Kidney (tissue), 14 donors: ENCODE data around the gene FOXD1. TPM values are rescaled to one million over a fixed set of nuclear protein-coding genes. Genes with fewer than 3 reads are reported as not detected.

ENCODE experiments used
- DNase-seq, 5 donors: peaks; one replicate each; pipeline ENCODE4 v3.0.0-alpha.2; 2013 to 2020
- FAIRE-seq: peaks from 2 replicates; lab custom pipeline; 2012; peaks lifted over from hg19 to GRCh38; lab: Jason Lieb, UNC
- H3K27ac ChIP-seq, 2 donors: one replicate each; pipeline ENCODE4 v1.7.0; 2013; ENCODE audit warnings: low read depth in 2 of 2, low read length in 2 of 2, inconsistent platforms in 1 of 2
- H3K27me3 ChIP-seq: one replicate; pipeline ENCODE4 v1.7.1; 2013; ENCODE audit warnings: low read length, inconsistent platforms; ENCODE audit not compliant: control insufficient read depth, insufficient read depth
- H3K36me3 ChIP-seq, 3 donors: one replicate each; pipeline versions ENCODE4 v1.7.0 to v1.7.1; 2013; ENCODE audit warnings: low read length in 3 of 3, control low read depth in 1 of 3, inconsistent platforms in 1 of 3; ENCODE audit not compliant: insufficient read depth in 3 of 3, control insufficient read depth in 2 of 3
- H3K4me1 ChIP-seq, 3 donors: one replicate each; pipeline versions ENCODE4 v1.7.0 to v1.7.1; 2013; ENCODE audit warnings: low read length in 3 of 3, inconsistent platforms in 1 of 3, low read depth in 1 of 3; ENCODE audit not compliant: control insufficient read depth in 2 of 3, insufficient read depth in 2 of 3
- H3K4me3 ChIP-seq, 3 donors: one replicate each; pipeline versions ENCODE4 v1.7.0 to v1.8.1; 2013; ENCODE audit warnings: low read length in 3 of 3, control low read depth in 1 of 3, inconsistent platforms in 1 of 3
- H3K9ac ChIP-seq, 3 donors: one replicate each; pipeline versions ENCODE4 v1.7.0 to v1.7.1; 2013; ENCODE audit warnings: low read length in 3 of 3, control low read depth in 1 of 3, inconsistent platforms in 1 of 3
- H3K9me3 ChIP-seq, 3 donors: one replicate each; pipeline versions ENCODE4 v1.7.0 to v1.7.1; 2013; ENCODE audit warnings: low read length in 3 of 3, control low read depth in 1 of 3, inconsistent platforms in 1 of 3; ENCODE audit not compliant: control insufficient read depth in 2 of 3, insufficient read depth in 1 of 3
- intact Hi-C: fragments of 100-400 bp; cut with DNase I; formaldehyde crosslinking; loops from one replicate; pipeline ENCODE4 v1.11.1; 2022
- polyA plus RNA-seq: library from polyadenylated mRNA; stranded (reverse); fragments of 350-450 nt; fragmentation: Illumina TruSeq; extraction: RNeasy Lipid Tissue Mini Kit (QIAGEN cat#74804); gene quantifications from one replicate; pipeline ENCODE4 v1.2.3, GENCODE V29; 2014; ENCODE audit warnings: low read depth, low replicate concordance; ENCODE audit not compliant: insufficient read depth
- total RNA-seq: library from RNA; stranded (reverse); fragmentation: NEBNext Ultra II Directional; extraction: Animal tissue kit (Norgen Biotek cat#: 25700); gene quantifications from one replicate; pipeline ENCODE4 v1.2.1, GENCODE V29; 2021
- TF ChIP-seq, protein P1 (sequence below): IDR thresholded peaks from 3 replicates; pipeline ENCODE4 v1.5.1; 2012; ENCODE audit warnings: mild to moderate bottlenecking, moderate library complexity, borderline replicate concordance; ENCODE audit not compliant: insufficient read depth; ENCODE audit errors: extremely low read depth
- donor health status: control.
- donor health status: control.
- donor health status: control.
- donor health status: control.
- donor health status: control.
- donor health status: DM: yes; HTN: yes; CAD: no.
- donor health status: Normal renal cell carcinoma (clear cell type).

FOXD1 gene
- total and polyA plus RNA-seq, 2 donors from 2014 or later: 2.5 to 5.9 TPM

DNA sequence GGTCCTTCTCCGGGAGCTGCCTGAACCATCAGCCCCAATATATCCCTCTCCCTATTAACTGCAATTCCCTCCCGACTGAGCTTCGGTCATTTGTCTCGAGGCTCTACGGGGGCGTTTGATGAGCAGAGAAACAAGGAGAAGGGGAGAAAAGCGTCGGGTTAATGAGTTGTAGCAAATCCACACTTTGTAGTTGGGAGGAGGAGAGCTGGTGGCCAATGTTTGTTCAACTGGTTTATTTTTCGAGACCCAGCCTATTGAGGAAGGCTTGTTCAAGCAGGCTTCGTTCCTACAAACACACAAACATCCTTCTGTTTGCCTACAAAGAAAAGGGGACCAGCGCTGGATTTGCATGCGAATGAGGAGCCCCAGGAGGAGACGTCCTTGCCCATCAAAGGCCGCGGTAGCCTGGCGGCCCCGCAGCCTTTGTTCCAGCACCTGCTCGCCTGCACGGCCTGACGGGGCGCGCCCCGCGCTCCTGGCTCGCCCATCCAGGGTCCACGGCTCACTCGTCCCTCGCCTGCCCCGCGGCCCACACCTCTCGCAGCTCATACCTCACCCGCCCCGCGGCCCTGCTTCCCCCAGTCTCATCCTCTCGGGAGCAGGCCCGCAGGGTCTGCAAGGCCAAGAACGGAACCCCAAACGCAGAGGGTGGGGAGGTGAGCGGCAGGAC, 4.6 kb downstream of the FOXD1 start:
- Histone ChIP-seq H3K4me3 (no peak overlapping the region), H3K27me3 (peaks cover 29% of the 10 kb centered on the region), H3K27ac (no peak overlapping the region), H3K36me3 (no peaks in the 10 kb centered on the region), H3K9me3 (no peaks in the 10 kb centered on the region), H3K9ac (no peak overlapping the region), H3K4me1 (peaks cover 0 to 3% (median 0%) of the 10 kb centered on the region in 3 donors)
- peak; percentile 64 to 94 (median 80) for DNase-seq
- intact Hi-C loops: loop anchor here (10.0 kb wide), 1 partner anchor 229 kb away; no protein-coding TSS in a partner anchor
- TF ChIP-seq, protein P1, sequence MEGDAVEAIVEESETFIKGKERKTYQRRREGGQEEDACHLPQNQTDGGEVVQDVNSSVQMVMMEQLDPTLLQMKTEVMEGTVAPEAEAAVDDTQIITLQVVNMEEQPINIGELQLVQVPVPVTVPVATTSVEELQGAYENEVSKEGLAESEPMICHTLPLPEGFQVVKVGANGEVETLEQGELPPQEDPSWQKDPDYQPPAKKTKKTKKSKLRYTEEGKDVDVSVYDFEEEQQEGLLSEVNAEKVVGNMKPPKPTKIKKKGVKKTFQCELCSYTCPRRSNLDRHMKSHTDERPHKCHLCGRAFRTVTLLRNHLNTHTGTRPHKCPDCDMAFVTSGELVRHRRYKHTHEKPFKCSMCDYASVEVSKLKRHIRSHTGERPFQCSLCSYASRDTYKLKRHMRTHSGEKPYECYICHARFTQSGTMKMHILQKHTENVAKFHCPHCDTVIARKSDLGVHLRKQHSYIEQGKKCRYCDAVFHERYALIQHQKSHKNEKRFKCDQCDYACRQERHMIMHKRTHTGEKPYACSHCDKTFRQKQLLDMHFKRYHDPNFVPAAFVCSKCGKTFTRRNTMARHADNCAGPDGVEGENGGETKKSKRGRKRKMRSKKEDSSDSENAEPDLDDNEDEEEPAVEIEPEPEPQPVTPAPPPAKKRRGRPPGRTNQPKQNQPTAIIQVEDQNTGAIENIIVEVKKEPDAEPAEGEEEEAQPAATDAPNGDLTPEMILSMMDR: no peak
- no peak for FAIRE-seq

DNA sequence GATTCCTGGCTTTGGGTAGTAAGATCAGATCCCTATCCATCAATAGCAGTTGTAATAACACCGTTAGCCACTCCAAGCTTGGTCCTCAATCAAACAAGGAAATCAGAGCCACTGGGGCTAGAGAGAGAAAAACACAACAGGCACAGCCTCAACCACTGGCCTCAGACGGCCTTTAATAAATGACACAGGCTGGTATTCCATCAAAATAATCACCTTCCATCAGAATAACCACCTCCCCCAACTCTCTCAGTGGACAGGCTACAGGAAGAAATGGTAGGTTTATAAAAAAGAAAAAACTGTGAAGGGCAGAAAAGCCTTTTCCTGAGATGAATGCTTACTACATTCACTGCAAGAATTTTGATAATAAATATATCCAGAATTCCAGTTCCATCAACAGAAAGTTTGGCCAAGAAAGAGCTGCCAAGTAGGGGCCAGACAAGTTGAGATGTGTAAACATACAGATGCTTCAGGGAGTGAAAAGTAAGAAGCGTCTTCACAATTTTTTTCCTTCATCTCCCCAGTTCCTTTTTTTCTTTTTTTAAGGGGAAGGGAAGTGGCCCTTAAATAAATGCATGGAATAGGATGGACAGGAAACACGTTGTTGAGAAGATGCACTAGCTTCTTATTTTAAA, 5.5 kb downstream of the FOXD1 start:
- TF ChIP-seq, protein P1: no peak
- H3K36me3 ChIP-seq: no peaks in the 10 kb centered on the region
- no peak overlapping the region for H3K4me3 ChIP-seq
- peak in 3 of 5 donors; percentile 63 to 91 (median 85) for DNase-seq
- peaks cover 33% of the 10 kb centered on the region for H3K27me3 ChIP-seq
- no peaks in the 10 kb centered on the region for H3K9me3 ChIP-seq
- intact Hi-C loops: loop anchor here (10.0 kb wide), 1 partner anchor 228 kb away; no protein-coding TSS in a partner anchor
- FAIRE-seq: no peak
- H3K27ac ChIP-seq: no peak overlapping the region
- H3K4me1 ChIP-seq: no peaks in the 10 kb centered on the region
- no peak overlapping the region for H3K9ac ChIP-seq

DNA sequence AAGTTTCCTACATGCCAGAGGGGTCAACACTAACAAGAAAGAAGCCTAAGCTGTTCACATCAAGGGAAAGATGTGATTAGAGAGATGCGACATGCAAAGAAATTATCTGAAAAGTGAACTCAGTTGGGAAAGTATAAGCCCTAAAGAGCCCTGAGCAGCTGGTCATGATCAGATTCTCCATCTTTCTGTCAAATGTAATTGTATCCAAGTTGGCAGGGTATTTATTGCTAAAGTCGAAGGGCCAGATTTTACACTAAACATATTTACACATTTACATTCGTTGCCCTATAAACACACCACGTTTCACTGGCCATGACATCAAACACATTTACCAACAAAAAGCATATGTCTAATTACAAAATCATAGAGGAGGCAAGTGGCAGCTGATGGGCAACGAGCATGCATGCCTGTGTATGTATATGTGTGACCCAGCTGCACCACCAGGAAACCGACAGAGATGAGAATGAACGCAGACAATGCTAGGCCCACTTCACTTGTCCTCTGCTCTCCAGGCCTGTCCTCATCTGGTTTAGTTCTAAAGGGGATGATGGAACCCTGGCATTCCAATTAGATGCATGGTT, 6.3 kb downstream of the FOXD1 start:
- intact Hi-C loops: loop anchor here (10.0 kb wide), 1 partner anchor 228 kb away; no protein-coding TSS in a partner anchor
- Histone ChIP-seq H3K9me3 (no peaks in the 10 kb centered on the region), H3K27me3 (peaks cover 36% of the 10 kb centered on the region), H3K4me3 (no peak overlapping the region), H3K27ac (no peak overlapping the region), H3K9ac (no peak overlapping the region), H3K4me1 (peaks cover 0 to 4% (median 0%) of the 10 kb centered on the region in 3 donors), H3K36me3 (no peaks in the 10 kb centered on the region)
- DNase-seq: peak in 2 of 5 donors; percentile 50 to 57
- no peak for FAIRE-seq
- TF ChIP-seq, protein P1: no peak
